Activated CD8-positive, alpha-beta memory T cell treated with anti-CD3 and anti-CD28 coated beads for 1 hour (primary cell): ENCODE results near the gene BTG1.
"Not testable (repeated sequence)": the region's sequence is repeated elsewhere in the genome, so short reads cannot be mapped to it uniquely, and the experiment has no call there.

Experiments
- DNase-seq, 2 donors: peaks; one replicate each; pipeline ENCODE4 v3.0.0-alpha.2; 2020; ENCODE audit warnings: low read depth in 1 of 2; ENCODE audit errors: extremely low read depth in 1 of 2

BTG1 gene

DNA sequence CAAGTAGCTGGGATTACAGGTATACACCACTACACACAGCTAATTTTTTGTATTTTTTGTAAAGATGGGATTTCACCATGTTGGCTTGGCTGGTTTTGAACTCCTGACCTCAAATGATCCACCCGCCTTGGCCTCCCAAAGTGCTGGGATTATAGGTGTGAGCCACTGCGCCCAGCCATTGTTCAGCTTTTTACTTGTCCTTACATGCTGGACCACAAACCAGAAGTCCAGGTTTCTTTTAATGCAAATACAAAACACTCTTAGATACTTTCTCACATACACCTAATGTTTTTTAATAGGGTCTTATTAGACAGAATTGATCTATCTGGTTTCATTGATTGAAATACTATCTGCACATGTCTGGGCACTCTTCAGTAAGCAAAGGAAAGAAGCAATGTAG is 40.5 kb downstream of the BTG1 start:
- no peak for DNase-seq

DNA sequence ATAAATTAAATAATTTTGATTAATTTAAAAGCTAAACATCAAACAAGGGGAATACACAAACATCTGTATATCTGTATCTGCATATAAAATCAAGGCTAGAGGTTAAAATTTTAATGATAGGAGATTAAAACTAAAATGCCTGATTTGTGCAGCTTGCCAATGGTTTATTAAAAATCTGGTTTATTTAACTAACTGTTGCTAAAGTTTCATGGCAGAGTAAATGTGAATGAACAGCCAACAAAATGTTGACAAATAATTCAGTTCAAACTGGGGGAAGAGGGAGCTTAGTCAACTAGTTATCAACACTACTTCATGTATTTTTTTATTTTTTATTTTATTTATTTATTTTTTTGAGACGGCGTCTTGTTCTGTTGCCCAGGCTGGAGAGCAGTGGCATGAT is 43.0 kb downstream of the BTG1 start:
- DNase-seq: no peak

DNA sequence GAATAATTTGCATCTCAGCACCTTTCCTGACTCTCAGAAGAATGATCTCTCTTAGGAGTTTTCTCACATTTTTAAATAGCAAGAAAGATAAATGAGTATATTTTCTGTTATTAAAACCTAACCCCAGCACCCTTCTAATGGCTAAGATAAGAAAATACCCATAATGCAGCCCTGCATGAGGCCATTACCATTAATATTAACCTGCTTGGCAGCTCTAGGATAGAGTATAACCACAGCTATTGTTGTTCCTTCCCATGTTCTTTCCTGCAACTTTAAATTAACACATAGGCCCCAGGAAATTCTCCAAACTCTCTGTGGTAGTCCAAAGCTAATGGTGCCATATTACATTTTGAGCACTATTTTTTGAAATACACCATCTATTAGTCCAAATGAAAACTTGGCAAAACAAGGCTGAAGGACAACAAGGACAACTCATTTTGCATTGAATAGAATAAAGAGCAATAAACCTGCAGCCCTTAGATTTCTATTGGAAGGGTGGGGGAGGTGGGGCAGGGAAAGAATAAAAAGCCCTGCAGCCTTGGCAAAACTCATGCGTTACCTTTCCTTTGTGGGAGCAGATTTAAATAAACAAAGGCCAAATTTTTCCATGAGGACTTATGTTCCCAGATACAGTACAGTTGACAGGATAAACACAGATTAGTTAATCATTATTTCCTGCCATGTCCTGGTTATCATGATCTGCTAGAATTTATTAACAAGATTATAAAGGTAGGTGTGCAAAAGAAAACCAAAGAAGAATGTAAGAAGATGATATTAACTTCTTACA is 46.9 kb downstream of the BTG1 start:
- no peak for DNase-seq

DNA sequence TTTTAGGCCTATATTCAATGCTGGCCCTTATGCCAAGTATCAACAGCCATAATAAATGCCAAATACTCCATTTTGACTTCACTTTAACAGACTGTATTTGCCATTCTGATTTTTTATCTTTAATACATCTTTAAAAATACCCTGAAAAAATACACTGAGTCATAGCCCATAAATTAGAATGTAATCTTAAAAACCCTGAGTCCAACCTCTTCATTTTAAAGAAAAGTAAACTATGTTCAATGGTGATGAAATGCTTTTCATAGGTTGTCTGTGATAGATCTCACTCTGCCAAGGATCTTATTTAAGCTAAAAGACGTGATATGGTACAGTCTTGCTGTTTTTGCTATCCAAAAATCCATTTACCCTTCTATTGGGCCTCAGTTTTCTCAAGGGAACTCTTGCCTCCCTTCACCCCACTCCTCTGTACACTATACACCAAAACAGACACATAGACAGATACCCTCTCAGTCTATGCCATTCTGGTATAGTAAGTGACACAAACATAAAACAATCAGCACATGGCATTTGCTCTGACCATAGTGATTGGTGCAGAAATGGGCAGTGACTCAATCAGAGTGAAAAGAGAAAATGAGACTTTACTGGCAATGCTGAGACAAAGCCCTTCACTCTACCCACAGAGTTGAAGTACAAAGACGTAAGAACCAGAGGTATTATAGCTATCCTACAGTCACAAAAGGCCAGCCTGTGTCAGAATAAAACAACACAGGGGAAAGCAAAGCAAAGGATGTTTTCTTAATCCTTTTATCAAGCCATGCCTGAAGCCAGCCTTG is 49.1 kb downstream of the BTG1 start:
- DNase-seq: no peak

DNA sequence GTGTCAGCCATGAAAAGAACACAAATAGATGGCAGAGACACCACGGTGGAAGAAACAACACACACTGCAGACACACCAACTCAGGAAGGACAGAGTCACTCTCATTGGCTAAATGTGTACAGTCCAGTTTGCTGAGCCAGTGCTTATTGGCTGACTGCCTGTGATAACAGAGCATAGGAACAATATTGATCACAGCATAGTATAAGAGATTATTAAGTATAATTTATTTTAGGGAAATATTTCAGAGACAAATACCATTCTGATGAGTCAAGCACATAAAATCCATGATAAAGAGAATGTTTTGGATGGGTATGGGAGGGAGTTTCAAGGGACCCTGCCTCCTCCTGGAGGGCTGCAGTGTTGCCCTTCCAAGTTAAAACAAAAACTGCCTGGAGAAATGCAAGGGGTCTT is 50.9 kb downstream of the BTG1 start:
- no peak for DNase-seq

DNA sequence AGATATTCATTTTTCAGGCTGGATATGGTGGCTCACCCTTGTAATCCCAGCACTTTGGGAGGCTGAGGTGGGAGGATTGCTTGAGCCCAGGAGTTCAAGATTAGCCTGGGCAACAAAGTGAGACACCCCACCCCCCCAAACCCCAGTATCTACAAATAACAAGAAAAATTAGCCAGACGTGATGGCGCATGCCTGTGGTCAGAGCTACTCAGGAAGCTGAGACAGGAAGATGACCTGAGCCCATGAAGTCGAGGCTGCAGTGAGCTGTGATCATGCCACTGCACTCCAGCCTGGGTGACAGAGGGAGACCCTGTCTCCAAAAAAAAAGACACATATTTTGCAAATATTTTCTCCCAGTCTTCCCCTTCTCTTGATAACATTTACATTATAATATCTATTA is 51.3 kb downstream of the BTG1 start:
- DNase-seq: not testable (repeated sequence)
